BLaER1 treated with 17β-estradiol and CSF1 and Interleukin-3, amounts not matched to agents 10 nM and 100 nM (cell line): ENCODE results near the gene PTPN3.
A peak's percentile ranks its signal among the peaks of the same experiment; 100 is the strongest.

Experiments used
- H3K27ac ChIP-seq, 11 experiments: shearing (Covaris generic); formaldehyde crosslinking; 2 replicates each; pipeline ENCODE4 v1.8.1; 2022
- H3K27me3 ChIP-seq, 11 experiments: shearing (Covaris generic); formaldehyde crosslinking; 2 replicates each; pipeline ENCODE4 v1.8.1; 2022
- H3K36me3 ChIP-seq, 11 experiments: shearing (Covaris generic); formaldehyde crosslinking; 2 replicates each; pipeline ENCODE4 v1.8.1; 2022
- H3K4me1 ChIP-seq, 10 experiments: shearing (Covaris generic); formaldehyde crosslinking; 2 replicates each; pipeline ENCODE4 v1.8.1; 2022
- H3K4me2 ChIP-seq, 11 experiments: shearing (Covaris generic); formaldehyde crosslinking; 2 replicates each; pipeline ENCODE4 v1.8.1; 2022
- H3K4me3 ChIP-seq, 10 experiments: shearing (Covaris generic); formaldehyde crosslinking; 2 replicates each; pipeline ENCODE4 v1.8.1; 2022
- H3K9ac ChIP-seq, 11 experiments: shearing (Covaris generic); formaldehyde crosslinking; 2 replicates each; pipeline ENCODE4 v1.8.1; 2022
- H3K9me3 ChIP-seq, 11 experiments: shearing (Covaris generic); formaldehyde crosslinking; replicated peaks in 1 of 11; 2 replicates each; pipeline ENCODE4 v1.8.1; 2022
- H4K20me1 ChIP-seq, 11 experiments: shearing (Covaris generic); formaldehyde crosslinking; 2 replicates each; pipeline ENCODE4 v1.8.1; 2022
- Cebpa-rat ChIP-seq, 11 experiments: shearing (Covaris generic); IDR thresholded peaks; 2 replicates each; pipeline ENCODE4 v1.8.1; 2022

PTPN3 gene

DNA sequence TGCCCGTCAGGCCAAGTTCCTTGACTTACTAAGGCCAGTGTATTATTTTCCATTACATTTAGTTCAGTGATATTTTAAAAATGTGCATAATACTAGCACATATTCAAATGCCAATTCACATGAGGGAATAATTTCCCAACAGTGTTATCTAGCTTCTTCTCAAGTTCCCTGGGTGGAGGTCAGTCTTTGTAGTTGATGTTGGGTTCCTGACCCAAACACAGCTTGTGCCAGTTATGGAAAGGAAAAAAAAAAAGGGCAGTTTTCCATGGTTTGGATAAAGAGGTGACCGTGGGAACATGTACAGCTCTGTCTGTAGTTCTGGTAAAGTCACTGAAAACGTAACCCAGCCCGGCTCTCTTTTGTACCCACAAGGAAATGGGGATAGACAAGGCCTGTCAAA, 11.5 kb upstream of the PTPN3 start:
- peaks cover 7 to 45% (median 36%) of the 10 kb centered on the region in 10 experiments; a peak in 17 of 20 replicates for H3K4me1 ChIP-seq
- H3K27me3 ChIP-seq, result peaks cover 0 to 3% (median 0%) of the 10 kb centered on the region in 11 experiments; a peak in 1 of 22 replicates
- no peak for TF ChIP-seq Cebpa-rat (IDR thresholded peaks at IDR 0.05)
- H3K4me2 ChIP-seq, result no peak overlapping the region
- no peaks in the 10 kb centered on the region for H3K9me3 ChIP-seq
- no peaks in the 10 kb centered on the region for H4K20me1 ChIP-seq
- H3K36me3 ChIP-seq, result no peaks in the 10 kb centered on the region
- H3K27ac ChIP-seq, result no peak overlapping the region
- H3K9ac ChIP-seq, result no peak overlapping the region
- no peak overlapping the region for H3K4me3 ChIP-seq

DNA sequence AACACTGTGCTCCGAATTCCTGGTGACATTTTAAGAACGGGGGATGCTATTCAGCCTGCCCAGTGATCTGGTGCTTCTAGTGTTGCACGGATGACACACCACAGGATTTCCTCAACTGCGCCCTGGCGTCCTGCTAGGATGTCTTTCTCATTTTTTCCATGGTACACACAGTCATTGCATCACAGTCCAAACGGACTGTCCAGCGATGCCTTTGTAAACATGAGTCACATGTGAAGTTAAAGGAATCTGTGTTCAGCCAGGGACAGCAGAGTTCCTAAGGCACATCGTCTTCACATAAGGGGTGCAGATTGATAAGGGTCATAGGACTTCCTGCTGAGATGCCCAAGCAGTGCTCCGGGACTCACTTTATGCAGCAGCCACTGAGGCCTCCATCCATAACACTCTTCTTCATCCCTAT, 9.3 kb upstream of the PTPN3 start:
- Histone ChIP-seq H3K9me3 (no peaks in the 10 kb centered on the region), H3K4me2 (peak overlapping the region in 8 of 11 experiments; percentile 38 to 73 (median 53); a peak in 14 of 22 replicates), H3K27me3 (peaks cover 0 to 7% (median 0%) of the 10 kb centered on the region in 11 experiments; a peak in 3 of 22 replicates), H3K4me3 (no peak overlapping the region), H3K4me1 (peaks cover 7 to 37% (median 29%) of the 10 kb centered on the region in 10 experiments; a peak in 17 of 20 replicates), H3K9ac (no peak overlapping the region), H3K36me3 (no peaks in the 10 kb centered on the region), H3K27ac (no peak overlapping the region), H4K20me1 (no peaks in the 10 kb centered on the region)
- no peak for TF ChIP-seq Cebpa-rat (IDR thresholded peaks at IDR 0.05)

- H3K4me3 ChIP-seq, result no peak overlapping the region
- H3K9ac ChIP-seq, result no peak overlapping the region
- H3K4me2 ChIP-seq, result peak overlapping the region in 10 of 11 experiments; percentile 6 to 73 (median 53); a peak in 19 of 22 replicates
- peaks cover 6 to 19% (median 10%) of the 10 kb centered on the region in 11 experiments for H3K27me3 ChIP-seq
- H3K4me1 ChIP-seq, result peaks cover 7 to 30% (median 23%) of the 10 kb centered on the region in 10 experiments; a peak in 17 of 20 replicates
- no peak for TF ChIP-seq Cebpa-rat (IDR thresholded peaks at IDR 0.05)
- H3K9me3 ChIP-seq, result no peaks in the 10 kb centered on the region
- no peaks in the 10 kb centered on the region for H4K20me1 ChIP-seq
- H3K36me3 ChIP-seq, result no peaks in the 10 kb centered on the region
- H3K27ac ChIP-seq, result no peak overlapping the region
Measured at GRCh38 chr9:109506097-109506712, 8.1 kb upstream of the PTPN3 start.

- Histone ChIP-seq H3K4me1 (peaks cover 7 to 30% (median 24%) of the 10 kb centered on the region in 10 experiments; a peak in 17 of 20 replicates), H4K20me1 (0 out of 22 replicates have a peak, but pooled peaks cover 0 to 2% (median 0%) of the 10 kb centered on the region in 11 experiments), H3K27ac (no peak overlapping the region), H3K9ac (no peak overlapping the region), H3K27me3 (peaks cover 21 to 34% (median 25%) of the 10 kb centered on the region in 11 experiments), H3K9me3 (peaks cover 2 to 10% (median 5%) of the 10 kb centered on the region in 11 experiments; a peak in 17 of 22 replicates), H3K4me3 (no peak overlapping the region), H3K36me3 (no peaks in the 10 kb centered on the region), H3K4me2 (peak overlapping the region in 1 of 11 experiments; percentile 69; a peak in 2 of 22 replicates)
- no peak for TF ChIP-seq Cebpa-rat (IDR thresholded peaks at IDR 0.05)
Measured at GRCh38 chr9:109504689-109505088, 6.6 kb upstream of the PTPN3 start.

- Histone ChIP-seq H3K27me3 (peaks cover 63 to 72% (median 67%) of the 10 kb centered on the region in 11 experiments), H3K9ac (no peak overlapping the region), H4K20me1 (peaks cover 0 to 7% (median 0%) of the 10 kb centered on the region in 11 experiments; a peak in 2 of 22 replicates), H3K27ac (no peak overlapping the region), H3K9me3 (peaks cover 12 to 27% (median 21%) of the 10 kb centered on the region in 11 experiments; a peak in 18 of 22 replicates), H3K4me3 (no peak overlapping the region), H3K36me3 (no peaks in the 10 kb centered on the region), H3K4me2 (no peak overlapping the region), H3K4me1 (peaks cover 0 to 9% (median 4%) of the 10 kb centered on the region in 10 experiments; a peak in 8 of 20 replicates)
- no peak for TF ChIP-seq Cebpa-rat (IDR thresholded peaks at IDR 0.05)
Measured at GRCh38 chr9:109500421-109500974, 2.4 kb upstream of the PTPN3 start.

GRCh38 chr9:109499631-109500410, 1.7 kb upstream of the PTPN3 start:
- no peak overlapping the region for H3K9ac ChIP-seq
- H3K4me1 ChIP-seq, result peaks cover 0 to 4% (median 0%) of the 10 kb centered on the region in 10 experiments; a peak in 1 of 20 replicates
- TF ChIP-seq Cebpa-rat (IDR thresholded peaks at IDR 0.05), result no peak
- no peak overlapping the region for H3K27ac ChIP-seq
- H3K36me3 ChIP-seq, result no peaks in the 10 kb centered on the region
- H4K20me1 ChIP-seq, result peaks cover 0 to 7% (median 0%) of the 10 kb centered on the region in 11 experiments; a peak in 2 of 22 replicates
- H3K27me3 ChIP-seq, result peaks cover 70 to 78% (median 74%) of the 10 kb centered on the region in 11 experiments
- peaks cover 12 to 27% (median 21%) of the 10 kb centered on the region in 11 experiments; a peak in 18 of 22 replicates for H3K9me3 ChIP-seq
- peak overlapping the region in 8 of 11 experiments; percentile 18 to 37 (median 26); a peak in 9 of 22 replicates for H3K4me2 ChIP-seq
- peak overlapping the region in 2 of 10 experiments; percentile 18 to 30; a peak in 3 of 20 replicates for H3K4me3 ChIP-seq

GRCh38 chr9:109499093-109499630, 1.1 kb upstream of the PTPN3 start:
- H3K9ac ChIP-seq, result no peak overlapping the region
- H3K4me1 ChIP-seq, result 0 out of 20 replicates have a peak, but pooled peaks cover 0 to 4% (median 0%) of the 10 kb centered on the region in 10 experiments
- TF ChIP-seq Cebpa-rat (IDR thresholded peaks at IDR 0.05), result no peak
- H3K36me3 ChIP-seq, result no peaks in the 10 kb centered on the region
- H3K9me3 ChIP-seq, result peaks cover 12 to 27% (median 21%) of the 10 kb centered on the region in 11 experiments; a peak in 18 of 22 replicates
- peak overlapping the region in 2 of 10 experiments; percentile 18 to 30; a peak in 2 of 20 replicates for H3K4me3 ChIP-seq
- H4K20me1 ChIP-seq, result peaks cover 0 to 7% (median 0%) of the 10 kb centered on the region in 11 experiments; a peak in 2 of 22 replicates
- H3K4me2 ChIP-seq, result peak overlapping the region in 7 of 11 experiments; percentile 18 to 37 (median 25); a peak in 6 of 22 replicates
- H3K27ac ChIP-seq, result no peak overlapping the region
- H3K27me3 ChIP-seq, result peaks cover 76 to 84% (median 79%) of the 10 kb centered on the region in 11 experiments
